CD14-positive monocyte (primary cell): ENCODE measurements around the gene MATN4. TPM values are rescaled to one million over a fixed set of nuclear protein-coding genes. Genes with fewer than 3 reads are reported as not detected.

Experiments
- DNase-seq, 3 donors: peaks; one replicate each; pipeline ENCODE4 v3.0.0-alpha.2; 2011 to 2022
- H2AFZ ChIP-seq: 2 replicates; pipeline ENCODE4 v1.6.0; 2012; ENCODE audit warnings: mild to moderate bottlenecking, low read depth, low read length, inconsistent platforms; ENCODE audit not compliant: insufficient read depth, poor library complexity, severe bottlenecking
- H3K27ac ChIP-seq, 2 donors: 1 replicate in 1 of 2; 2 replicates in 1 of 2; pipeline ENCODE4 v1.5.1; 2012 to 2013; ENCODE audit warnings: low read length in 2 of 2, control low read depth in 1 of 2, inconsistent platforms in 1 of 2, low read depth in 1 of 2, mild to moderate bottlenecking in 1 of 2
- H3K27me3 ChIP-seq, 2 donors: one replicate each; pipeline versions ENCODE4 v1.6.0 to v1.6.1; 2011 to 2013; ENCODE audit warnings: low read length in 2 of 2; ENCODE audit not compliant: control insufficient read depth in 2 of 2, insufficient read depth in 2 of 2
- H3K36me3 ChIP-seq, 2 donors: replicated peaks in 1 of 2; 1 replicate in 1 of 2; 2 replicates in 1 of 2; pipeline versions ENCODE4 v1.5.1 to v1.6.1; 2012 to 2013; ENCODE audit warnings: low read length in 2 of 2, control low read depth in 1 of 2, inconsistent platforms in 1 of 2, mild to moderate bottlenecking in 1 of 2; ENCODE audit not compliant: insufficient read depth in 2 of 2, control insufficient read depth in 1 of 2
- H3K4me1 ChIP-seq, 2 donors: 1 replicate in 1 of 2; 2 replicates in 1 of 2; pipeline versions ENCODE4 v1.5.1 to v1.6.1; 2012 to 2013; ENCODE audit warnings: low read length in 2 of 2, control low read depth in 1 of 2, inconsistent platforms in 1 of 2, mild to moderate bottlenecking in 1 of 2, moderate library complexity in 1 of 2; ENCODE audit not compliant: insufficient read depth in 2 of 2, control insufficient read depth in 1 of 2
- H3K4me2 ChIP-seq: replicated peaks from 2 replicates; pipeline ENCODE3; 2012; ENCODE audit warnings: low read length, moderate library complexity, mild to moderate bottlenecking; ENCODE audit not compliant: poor library complexity, severe bottlenecking; ENCODE audit errors: extremely low read depth
- H3K4me3 ChIP-seq, 3 experiments: fragments of 200-600 bp in 1 of 3; sonication (generic) in 1 of 3; replicated peaks in 1 of 3; 1 replicate in 2 of 3; 2 replicates in 1 of 3; pipeline ENCODE4 v1.5.1; 2011 to 2013; ENCODE audit warnings: low read length in 3 of 3, mild to moderate bottlenecking in 3 of 3, control low read depth in 2 of 3, low read depth in 2 of 3, inconsistent platforms in 1 of 3, moderate library complexity in 1 of 3
- H3K79me2 ChIP-seq: 2 replicates; pipeline ENCODE4 v1.6.0; 2012; ENCODE audit warnings: mild to moderate bottlenecking, control low read depth, inconsistent platforms, low read length, moderate library complexity; ENCODE audit not compliant: insufficient read depth
- H3K9ac ChIP-seq: 2 replicates; pipeline ENCODE4 v1.6.0; 2017; ENCODE audit warnings: low read length, mild to moderate bottlenecking; ENCODE audit not compliant: insufficient read depth, poor library complexity, severe bottlenecking
- H3K9me3 ChIP-seq, 2 donors: replicated peaks in 1 of 2; 1 replicate in 1 of 2; 2 replicates in 1 of 2; pipeline versions ENCODE4 v1.5.1 to v1.6.1; 2012 to 2013; ENCODE audit warnings: low read length in 2 of 2, control low read depth in 1 of 2; ENCODE audit not compliant: control insufficient read depth in 1 of 2, insufficient read depth in 1 of 2
- H4K20me1 ChIP-seq: 2 replicates; pipeline ENCODE4 v1.6.0; 2012; ENCODE audit warnings: mild to moderate bottlenecking, low read length, control low read depth, moderate library complexity; ENCODE audit not compliant: insufficient read depth
- H3K27ac Mint-ChIP-seq, 7 donors: one replicate each; pipeline ENCODE4 v1.8.0; 2020; ENCODE audit warnings: mild to moderate bottlenecking in 7 of 7, mixed read lengths in 7 of 7, moderate library complexity in 6 of 7, inconsistent platforms in 2 of 7
- H3K27me3 Mint-ChIP-seq, 3 donors: one replicate each; pipeline ENCODE4 v1.8.0; 2021 to 2022; ENCODE audit warnings: low read depth in 3 of 3, mild to moderate bottlenecking in 3 of 3, mixed read lengths in 3 of 3, moderate library complexity in 3 of 3, inconsistent platforms in 1 of 3
- H3K36me3 Mint-ChIP-seq, 2 donors: one replicate each; pipeline ENCODE4 v1.8.0; 2020; ENCODE audit warnings: mixed read lengths in 2 of 2, inconsistent platforms in 1 of 2, mild to moderate bottlenecking in 1 of 2
- H3K4me1 Mint-ChIP-seq: one replicate; pipeline ENCODE4 v1.8.0; 2020; ENCODE audit warnings: mild to moderate bottlenecking, mixed read lengths
- H3K4me3 Mint-ChIP-seq, 2 donors: one replicate each; pipeline ENCODE4 v1.8.0; 2020; ENCODE audit warnings: mild to moderate bottlenecking in 2 of 2, mixed read lengths in 2 of 2, moderate library complexity in 1 of 2
- H3K9me3 Mint-ChIP-seq, 7 donors: one replicate each; pipeline ENCODE4 v1.8.0; 2020 to 2022; ENCODE audit warnings: mixed read lengths in 7 of 7, mild to moderate bottlenecking in 6 of 7, moderate library complexity in 6 of 7, inconsistent platforms in 2 of 7
- CTCF ChIP-seq: fragments of 200-600 bp; IDR thresholded peaks from one replicate; pipeline ENCODE4 v1.8.0; 2022; ENCODE audit warnings: antibody characterized with exemption, mild to moderate bottlenecking
- WGBS: methylation state at CpG from one replicate; pipeline ENCODE4 v1.1.5; 2013; ENCODE audit warnings: missing lambda C conversion rate; ENCODE audit not compliant: insufficient coverage; 5-methylcytosine and 5-hydroxymethylcytosine counted together
- intact Hi-C, 2 donors: fragments of 100-400 bp; cut with micrococcal nuclease; formaldehyde crosslinking; loops; one replicate each; pipeline versions ENCODE4 v1.15.0 to v1.15.1; 2023
- polyA plus RNA-seq, 3 donors: library from polyadenylated mRNA; depleted of rRNA in 1 of 3; unstranded in 2 of 3; stranded (reverse) in 1 of 3; fragments of 300-500 nt in 2 of 3; fragments of >200 nt in 1 of 3; fragmentation: Illumina TruSeq in 2 of 3; gene quantifications; 1 replicate in 2 of 3; 2 replicates in 1 of 3; pipeline ENCODE4 v1.2.3, GENCODE V29; 2012 to 2021

Gene MATN4
- polyA plus RNA-seq, 3 donors = not detected

GRCh38 chr20:45258664-45259063 lies 49.4 kb downstream of the MATN4 start:
- no peak overlapping the region for H3K27ac Mint-ChIP-seq

GRCh38 chr20:45258259-45258658 lies 49.8 kb downstream of the MATN4 start:
- H3K36me3 Mint-ChIP-seq = no peaks in the 10 kb centered on the region
- H3K4me1 Mint-ChIP-seq = peaks cover 31% of the 10 kb centered on the region
- no peak overlapping the region for H3K4me3 Mint-ChIP-seq
- TF ChIP-seq CTCF = no peak
- no peaks in the 10 kb centered on the region for H3K9me3 ChIP-seq
- 88% methylated on average over 1 of the region's 3 CpGs for WGBS
- peaks cover 0 to 9% (median 2%) of the 10 kb centered on the region in 3 donors for H3K27me3 Mint-ChIP-seq
- no peak overlapping the region for H3K4me2 ChIP-seq
- H4K20me1 ChIP-seq = no peaks in the 10 kb centered on the region
- DNase-seq = no peak
- H3K36me3 ChIP-seq = no peaks in the 10 kb centered on the region
- H3K4me3 ChIP-seq = no peak overlapping the region
- peaks cover 28 to 33% of the 10 kb centered on the region in 2 donors for H3K4me1 ChIP-seq
- no peaks in the 10 kb centered on the region for H3K27me3 ChIP-seq
- H3K9me3 Mint-ChIP-seq = no peaks in the 10 kb centered on the region
- H2AFZ ChIP-seq = no peak overlapping the region
- intact Hi-C loops = no loop called here
- H3K27ac ChIP-seq = no peak overlapping the region
- peak overlapping the region in 1 of 7 donors; percentile 29 for H3K27ac Mint-ChIP-seq
- no peaks in the 10 kb centered on the region for H3K79me2 ChIP-seq
- H3K9ac ChIP-seq = no peak overlapping the region

More at GRCh38 chr20:45258664-45259063, 49.4 kb downstream of the MATN4 start:
- H3K36me3 ChIP-seq = no peaks in the 10 kb centered on the region
- H3K4me3 Mint-ChIP-seq = no peak overlapping the region
- H3K36me3 Mint-ChIP-seq = no peaks in the 10 kb centered on the region
- peaks cover 27% of the 10 kb centered on the region for H3K4me1 Mint-ChIP-seq
- H3K27me3 Mint-ChIP-seq = peaks cover 0 to 9% (median 2%) of the 10 kb centered on the region in 3 donors
- no peaks in the 10 kb centered on the region for H3K79me2 ChIP-seq
- H3K9me3 Mint-ChIP-seq = no peaks in the 10 kb centered on the region
- peaks cover 24 to 29% of the 10 kb centered on the region in 2 donors for H3K4me1 ChIP-seq
- H2AFZ ChIP-seq = no peak overlapping the region
- H3K4me3 ChIP-seq = no peak overlapping the region
- TF ChIP-seq CTCF = no peak
- no peak overlapping the region for H3K4me2 ChIP-seq
- no peak overlapping the region for H3K9ac ChIP-seq
- DNase-seq = no peak
- H4K20me1 ChIP-seq = no peaks in the 10 kb centered on the region
- H3K27ac ChIP-seq = no peak overlapping the region
- H3K9me3 ChIP-seq = no peaks in the 10 kb centered on the region
- H3K27me3 ChIP-seq = no peaks in the 10 kb centered on the region
- intact Hi-C loops = no loop called here
- WGBS = 71% methylated on average over 1 of the region's 2 CpGs
